ENCODE measurements around the gene PMEL.

- TF ChIP-seq, protein P1, sequence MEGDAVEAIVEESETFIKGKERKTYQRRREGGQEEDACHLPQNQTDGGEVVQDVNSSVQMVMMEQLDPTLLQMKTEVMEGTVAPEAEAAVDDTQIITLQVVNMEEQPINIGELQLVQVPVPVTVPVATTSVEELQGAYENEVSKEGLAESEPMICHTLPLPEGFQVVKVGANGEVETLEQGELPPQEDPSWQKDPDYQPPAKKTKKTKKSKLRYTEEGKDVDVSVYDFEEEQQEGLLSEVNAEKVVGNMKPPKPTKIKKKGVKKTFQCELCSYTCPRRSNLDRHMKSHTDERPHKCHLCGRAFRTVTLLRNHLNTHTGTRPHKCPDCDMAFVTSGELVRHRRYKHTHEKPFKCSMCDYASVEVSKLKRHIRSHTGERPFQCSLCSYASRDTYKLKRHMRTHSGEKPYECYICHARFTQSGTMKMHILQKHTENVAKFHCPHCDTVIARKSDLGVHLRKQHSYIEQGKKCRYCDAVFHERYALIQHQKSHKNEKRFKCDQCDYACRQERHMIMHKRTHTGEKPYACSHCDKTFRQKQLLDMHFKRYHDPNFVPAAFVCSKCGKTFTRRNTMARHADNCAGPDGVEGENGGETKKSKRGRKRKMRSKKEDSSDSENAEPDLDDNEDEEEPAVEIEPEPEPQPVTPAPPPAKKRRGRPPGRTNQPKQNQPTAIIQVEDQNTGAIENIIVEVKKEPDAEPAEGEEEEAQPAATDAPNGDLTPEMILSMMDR (IDR thresholded peaks at IDR 0.05; ENCODE audit: low read length), result no peak
- TF ChIP-seq EZH2 (optimal IDR thresholded peaks at IDR 0.05; ENCODE audit: low read depth, low read length), result no peak
Measured at GRCh38 chr12:55931317-55931779, 34.5 kb downstream of the PMEL start.
